A549 (cell line): ENCODE measurements around the gene SLC22A23.

Experiments used
- CHD2 ChIP-seq: fragments of 150-350 bp; IDR thresholded peaks from 2 replicates; pipeline ENCODE4 v1.6.1; 2014; ENCODE audit warnings: low read length; ENCODE audit not compliant: partially characterized antibody
- CTCF ChIP-seq: fragments of >200 bp; sonication (Bioruptor Twin); formaldehyde crosslinking; IDR thresholded peaks from 3 replicates; pipeline ENCODE4 v1.5.1; 2016
- KDM1A ChIP-seq: fragments of 200-600 bp; sonication (generic); IDR thresholded peaks from 2 replicates; pipeline ENCODE4 v1.6.1; 2016; ENCODE audit warnings: low read depth, mild to moderate bottlenecking
- NFE2L2 ChIP-seq: fragments of 150-350 bp; conservative IDR thresholded peaks from 2 replicates; pipeline ENCODE4 v1.6.1; 2014; ENCODE audit warnings: low read length
- TP53 ChIP-seq: fragments of 250-450 bp; sonication (Bioruptor Pico); IDR thresholded peaks from 2 replicates; pipeline ENCODE4 v1.5.0; 2021; ENCODE audit warnings: mild to moderate bottlenecking, moderate library complexity

GRCh38 chr6:3370361-3371221 is 86.3 kb downstream of the SLC22A23 start:
- TF ChIP-seq CTCF: no peak
- TF ChIP-seq CHD2: no peak
- no peak for TF ChIP-seq TP53 (CRISPR knock-in tag)
- TF ChIP-seq KDM1A: no peak
- no peak for TF ChIP-seq NFE2L2
